GM18517 (cell line): Measurements from ENCODE around the gene GLRX.
A peak's percentile ranks its signal among the peaks of the same experiment; 100 is the strongest.

Source experiments
- ATAC-seq: cut with Tn5 transposase; IDR thresholded peaks from one replicate; pipeline ENCODE4 v1.9.1; 2021; ENCODE audit warnings: mild to moderate bottlenecking, moderate library complexity; ENCODE audit not compliant: unreplicated experiment

Gene GLRX

DNA sequence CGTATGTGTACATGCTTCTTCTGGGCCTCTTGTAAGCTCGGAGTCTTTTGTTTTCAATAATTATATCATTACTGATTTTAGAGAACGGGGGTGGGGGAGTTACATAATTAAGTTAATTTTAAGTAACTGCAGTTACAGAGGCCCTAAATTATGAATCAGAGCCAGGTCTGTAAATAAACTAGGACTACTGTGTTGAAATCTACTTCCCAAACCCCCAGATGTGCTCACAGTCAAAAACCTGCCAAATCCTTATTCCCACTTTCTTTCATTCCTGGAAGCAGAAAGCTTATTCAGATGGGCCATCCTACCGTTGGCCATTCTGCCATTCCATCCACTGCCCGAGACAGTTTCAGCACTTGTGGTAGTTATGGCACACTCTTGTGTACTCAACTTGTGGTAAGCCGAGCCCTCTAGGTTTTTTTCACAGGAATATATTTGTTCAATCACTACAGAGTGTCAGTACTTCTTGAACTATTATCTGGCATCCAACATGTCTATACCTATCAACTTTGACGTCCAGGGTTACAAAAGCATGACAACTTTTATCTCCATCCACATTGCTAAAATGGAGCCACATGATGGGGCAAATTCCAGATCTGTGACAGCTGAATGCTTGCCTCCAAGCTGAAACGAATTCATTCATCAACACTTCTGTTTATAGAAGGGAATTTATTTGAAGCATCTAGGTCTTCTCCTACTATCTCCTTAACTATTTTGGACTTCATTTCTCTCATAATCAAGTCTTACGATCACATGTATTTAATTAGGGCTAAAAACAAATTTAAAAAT, 37.8 kb downstream of the GLRX start:
- ATAC-seq, result no peak

- no peak for ATAC-seq
These were observed 38.9 kb downstream of the GLRX start for GRCh38 chr5:95783661-95784060.

GRCh38 chr5:95782181-95782580, 40.3 kb downstream of the GLRX start:
- no peak for ATAC-seq

DNA sequence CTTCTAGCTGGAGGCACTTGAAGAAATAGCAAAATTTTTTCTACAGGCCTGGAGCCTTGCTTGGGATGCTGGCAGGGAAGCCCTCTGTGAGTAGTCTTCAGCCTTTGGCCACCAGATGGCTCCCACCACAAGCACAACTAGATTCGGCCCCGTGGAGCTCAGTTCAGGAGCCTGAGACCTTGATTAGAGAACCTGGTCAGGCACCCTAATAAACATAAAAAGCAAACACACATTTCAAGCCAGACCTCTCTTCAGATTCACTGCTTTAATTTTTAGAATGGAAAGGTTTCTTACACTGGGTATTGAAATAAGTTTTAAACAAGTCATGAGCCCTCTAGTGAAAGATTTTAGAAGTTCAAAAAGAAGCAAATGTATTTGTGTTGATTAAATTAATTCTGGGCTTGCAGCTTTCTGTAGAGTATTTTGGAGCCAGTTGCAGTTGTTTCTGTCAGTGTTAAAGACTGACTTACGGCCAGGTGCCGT, 41.4 kb downstream of the GLRX start:
- ATAC-seq, result peak; percentile 96

DNA sequence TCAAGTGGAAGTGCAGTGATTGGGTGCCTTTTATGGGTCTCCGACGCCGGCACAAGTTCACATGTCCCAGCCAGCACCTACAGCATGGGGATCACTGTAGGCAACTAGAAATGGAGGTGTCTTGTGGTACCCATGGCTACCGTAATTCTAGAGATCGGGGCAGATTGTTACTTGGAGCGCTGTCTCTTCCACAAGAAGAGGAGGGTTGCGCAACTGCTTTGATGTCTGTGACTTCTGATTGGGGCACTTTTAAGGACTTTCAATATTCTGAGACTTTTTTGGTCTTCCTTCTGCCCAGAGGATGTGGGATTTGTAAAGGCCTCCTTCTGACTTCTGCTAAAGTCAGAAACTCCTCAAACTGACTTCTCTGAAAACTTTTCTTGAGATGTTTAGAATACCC, 41.9 kb downstream of the GLRX start:
- no peak for ATAC-seq

- ATAC-seq, result no peak
These were observed 42.9 kb downstream of the GLRX start for GRCh38 chr5:95779611-95780010.

DNA sequence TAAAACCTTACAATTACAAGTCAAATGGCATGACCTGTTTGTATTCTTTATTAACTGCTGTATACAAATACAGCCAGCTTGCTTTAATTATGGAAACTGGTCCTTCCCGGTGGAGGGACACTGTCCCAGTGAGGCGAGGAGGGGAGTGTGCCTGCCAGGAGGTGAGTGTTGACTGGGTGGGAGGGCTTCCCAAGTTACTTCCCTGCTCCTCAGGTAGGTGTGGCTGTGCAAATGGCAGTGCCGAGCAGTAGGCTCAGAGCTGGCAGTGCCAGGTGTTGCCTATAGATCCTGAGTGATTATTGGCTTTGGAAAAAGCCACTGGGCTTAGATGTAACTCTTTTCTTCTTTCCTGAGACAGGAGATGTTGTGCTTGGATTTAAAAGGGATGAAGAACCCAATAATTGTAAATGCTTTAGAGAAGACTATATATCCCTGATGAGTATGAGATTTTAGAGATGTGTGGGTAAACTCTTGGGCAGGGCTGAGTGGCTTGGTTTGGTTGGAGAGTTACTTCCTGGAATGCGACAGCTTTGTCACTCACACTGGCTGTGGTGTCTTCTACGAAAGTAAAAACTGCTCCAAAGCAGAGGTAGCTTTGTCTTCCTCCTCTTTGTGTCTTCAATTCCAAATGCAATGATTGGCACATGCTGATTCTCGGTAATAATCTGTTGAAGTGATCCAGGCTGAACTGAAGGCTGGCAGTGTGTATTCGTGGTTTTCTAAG, 43.7 kb downstream of the GLRX start:
- no peak for ATAC-seq

DNA sequence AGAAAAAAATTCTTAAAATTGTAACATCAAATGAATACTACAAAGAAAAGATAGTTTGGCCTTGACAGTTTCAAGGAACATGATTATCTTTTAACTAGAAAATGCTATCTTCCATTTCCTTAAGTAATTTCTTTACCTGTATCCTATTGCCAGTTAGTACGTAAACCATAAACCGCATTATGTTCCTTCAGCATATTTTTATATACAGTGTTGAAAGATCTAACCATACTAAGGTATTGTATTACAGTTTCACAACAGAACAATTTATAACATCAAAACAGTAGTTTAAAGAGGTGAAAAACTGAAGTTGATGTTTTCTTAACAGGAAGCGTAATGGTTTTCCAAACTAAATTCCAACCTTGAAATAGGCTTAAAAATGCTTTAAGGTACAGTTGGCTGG, 45.1 kb downstream of the GLRX start:
- ATAC-seq, result no peak

DNA sequence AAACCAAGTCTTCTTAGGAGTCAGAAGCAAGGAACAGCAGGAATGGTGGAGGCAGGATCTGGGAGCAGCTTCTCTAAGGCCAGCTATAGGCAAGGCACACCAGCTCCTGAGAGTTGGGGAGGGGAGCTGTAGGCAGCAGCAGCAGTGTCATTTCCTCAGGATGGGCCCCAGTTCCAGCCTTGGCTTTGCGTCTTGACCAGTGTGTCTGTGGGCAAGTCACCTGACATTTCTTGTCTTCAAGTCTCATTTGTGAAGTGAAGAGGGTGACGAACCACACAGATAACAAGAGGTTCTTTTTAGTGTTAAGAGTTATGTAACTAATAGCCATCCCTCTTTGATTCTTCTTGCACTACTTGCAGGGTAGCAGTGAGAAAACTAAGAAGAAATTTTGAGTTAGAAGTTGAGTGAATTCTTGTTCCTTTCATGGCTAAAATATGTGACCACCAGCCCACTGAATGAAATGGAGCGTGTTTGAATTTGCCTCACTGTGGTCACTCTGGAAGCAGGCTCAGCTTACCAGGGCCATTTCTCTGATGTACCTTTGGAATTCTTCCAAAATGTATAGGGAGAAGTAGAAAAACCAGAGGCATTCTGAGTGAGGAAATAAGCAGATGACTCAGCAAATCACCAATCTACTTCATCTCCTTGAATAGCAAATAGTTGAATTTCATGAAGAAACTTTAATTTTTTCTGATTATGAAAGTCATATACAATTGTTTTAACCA, 49.0 kb downstream of the GLRX start:
- ATAC-seq, result no peak

- ATAC-seq, result no peak
These were observed 50.6 kb downstream of the GLRX start for GRCh38 chr5:95771892-95772291.

DNA sequence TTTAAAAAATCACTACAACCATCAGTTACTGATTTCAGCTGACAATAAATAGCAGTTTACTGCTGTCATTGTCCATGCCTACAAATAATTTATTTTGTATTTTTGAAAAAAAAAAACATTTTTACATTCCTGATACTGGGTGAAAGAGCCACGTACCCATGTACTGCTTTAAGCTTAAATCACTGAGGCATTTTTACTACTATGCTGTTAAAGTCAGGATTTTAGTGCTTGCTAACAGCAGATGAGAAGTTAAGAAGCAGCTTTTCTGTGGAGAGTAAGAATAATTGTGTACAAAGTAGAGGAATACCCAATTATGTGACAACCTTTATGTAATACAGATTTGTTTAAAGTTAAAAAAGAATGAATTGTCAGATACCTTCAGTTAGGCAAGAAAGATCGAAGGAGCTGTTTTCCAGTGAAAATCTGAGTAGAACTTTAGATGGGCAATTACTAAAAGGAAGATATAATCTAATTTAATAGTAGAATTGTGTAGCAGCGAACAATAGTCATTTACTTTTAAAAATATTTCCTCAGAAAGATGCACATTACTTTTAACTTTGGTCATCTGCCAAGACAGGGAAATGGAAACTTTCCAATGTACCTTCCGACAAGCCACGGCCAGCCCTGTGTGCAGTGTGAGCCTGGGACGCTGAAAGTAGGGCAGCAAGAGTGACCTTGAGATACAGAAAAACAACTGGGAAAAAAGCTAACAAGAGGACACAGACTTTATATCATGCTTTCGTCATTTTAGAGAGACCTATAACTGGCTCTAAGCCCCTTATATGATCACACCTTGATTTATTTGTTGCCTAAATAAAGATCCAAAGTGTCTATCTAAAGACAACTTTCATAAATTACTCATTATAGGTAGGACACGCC, 51.5 kb downstream of the GLRX start:
- ATAC-seq, result no peak

DNA sequence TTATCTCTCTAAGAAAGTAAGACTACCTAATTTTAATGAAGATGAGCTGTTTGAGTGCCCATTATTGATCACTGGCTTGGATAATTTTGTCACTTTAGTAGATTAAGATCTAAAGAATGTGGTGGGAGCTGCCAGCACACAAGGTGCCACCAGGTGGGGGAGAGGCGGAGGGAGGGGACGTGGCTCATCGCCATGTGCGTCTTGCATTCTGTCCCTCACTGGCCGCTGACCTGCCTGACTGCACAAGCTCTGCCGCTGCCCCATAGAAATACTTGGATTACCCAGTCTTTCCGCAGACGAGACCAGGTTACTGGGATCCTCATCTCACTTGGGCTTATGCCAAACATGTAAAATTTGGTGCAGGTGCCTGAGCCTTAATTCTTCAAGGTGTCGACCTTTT, 53.8 kb downstream of the GLRX start:
- no peak for ATAC-seq

GRCh38 chr5:95763941-95764340, 58.6 kb downstream of the GLRX start:
- no peak for ATAC-seq
